K562 (cell line): ENCODE measurements around the gene KIF5A. TPM values are rescaled to one million over a fixed set of nuclear protein-coding genes. Genes with fewer than 3 reads are reported as not detected.

Source experiments
- BDP1 ChIP-seq: IDR thresholded peaks from 3 replicates; pipeline ENCODE4 v1.6.1; 2011; ENCODE audit not compliant: insufficient read length, insufficient read depth
- CHD4 ChIP-seq: fragments of 200-600 bp; sonication (generic); IDR thresholded peaks from 3 replicates; pipeline ENCODE4 v1.6.1; 2012; ENCODE audit warnings: low read depth, mild to moderate bottlenecking, mixed read lengths, low read length, inconsistent platforms; ENCODE audit not compliant: insufficient read depth, insufficient replicate concordance, poor library complexity, severe bottlenecking
- GMEB1 ChIP-seq: fragments of 250-450 bp; sonication (Bioruptor Pico); IDR thresholded peaks from 2 replicates; pipeline ENCODE4 v1.4.0; 2020; ENCODE audit warnings: mild to moderate bottlenecking
- GTF2E2 ChIP-seq: fragments of 200-800 bp; sonication (Bioruptor generic); IDR thresholded peaks from 2 replicates; pipeline ENCODE4 v1.6.1; 2016; ENCODE audit warnings: missing genetic modification characterization, missing compliant biosample characterization
- HNRNPL ChIP-seq: fragments of 200-400 bp; formaldehyde crosslinking; IDR thresholded peaks from 2 replicates; pipeline ENCODE4 v1.6.1; 2017; ENCODE audit warnings: low read depth, mild to moderate bottlenecking, low read length
- LARP7 ChIP-seq: fragments of 450-650 bp; IDR thresholded peaks from 2 replicates; pipeline ENCODE4 v1.6.1; 2016
- NKRF ChIP-seq: fragments of 450-650 bp; IDR thresholded peaks from 2 replicates; pipeline ENCODE4 v1.6.1; 2016; ENCODE audit warnings: borderline replicate concordance
- NR3C1 ChIP-seq: sonication (generic); formaldehyde crosslinking; IDR thresholded peaks from 2 replicates; pipeline ENCODE4 v1.8.1; 2022; ENCODE audit warnings: missing genetic modification reagents
- PML ChIP-seq: IDR thresholded peaks from 2 replicates; pipeline ENCODE4 v1.6.1; 2012; ENCODE audit warnings: low read length, inconsistent platforms
- POLR3G ChIP-seq: IDR thresholded peaks from 2 replicates; pipeline ENCODE4 v1.6.1; 2011; ENCODE audit not compliant: insufficient read length, insufficient replicate concordance; ENCODE audit errors: extremely low read depth
- THRB ChIP-seq: fragments of 450-650 bp; formaldehyde crosslinking; conservative IDR thresholded peaks from 2 replicates; pipeline ENCODE4 v1.4.0; 2022; ENCODE audit warnings: mild to moderate bottlenecking, missing genetic modification characterization
- UBTF ChIP-seq, 2 experiments: IDR thresholded peaks; 2 replicates each; pipeline ENCODE4 v1.6.1; 2012; ENCODE audit warnings: improper control_type of control experiment in 2 of 2, low read depth in 2 of 2, low read length in 2 of 2, borderline replicate concordance in 1 of 2
- ZHX1 ChIP-seq: fragments of 150-350 bp; conservative IDR thresholded peaks from 2 replicates; pipeline ENCODE4 v1.6.1; 2014; ENCODE audit warnings: low read length
- ZNF121 ChIP-seq: sonication (generic); formaldehyde crosslinking; conservative IDR thresholded peaks from 2 replicates; pipeline ENCODE4 v1.8.0; 2022; ENCODE audit warnings: missing genetic modification reagents
- ZNF511 ChIP-seq: sonication (generic); formaldehyde crosslinking; IDR thresholded peaks from 2 replicates; pipeline ENCODE4 v1.8.0; 2022; ENCODE audit warnings: mild to moderate bottlenecking, missing genetic modification reagents
- ZNF644 ChIP-seq: fragments of 200-800 bp; sonication (Bioruptor generic); IDR thresholded peaks from 2 replicates; pipeline ENCODE4 v1.6.1; 2016; ENCODE audit warnings: low read depth, missing genetic modification characterization, missing compliant biosample characterization
- polyA plus RNA-seq, 8 experiments: library from polyadenylated mRNA; depleted of rRNA in 4 of 8; stranded (reverse) in 5 of 8; unstranded in 3 of 8; fragments of >200 nt; fragmentation: Nextera tagmentation in 2 of 8; fragmentation: Illumina TruSeq in 1 of 8; extraction: Ambion mirVana in 2 of 8; extraction: Trizol in 1 of 8; gene quantifications; 2 replicates each; pipeline versions ENCODE4 v1.2.1 to v1.2.3, GENCODE V29; 2011 to 2014; ENCODE audit warnings: inconsistent platforms in 1 of 8, missing spikeins in 1 of 8
- total RNA-seq, 7 experiments: library from RNA; depleted of rRNA in 6 of 7; stranded (reverse); fragments of >200 nt in 6 of 7; fragmentation: Illumina TruSeq in 2 of 7; extraction: Trizol in 2 of 7; gene quantifications; 2 replicates each; pipeline versions ENCODE4 v1.2.1 to v1.2.3, GENCODE V29; 2011 to 2021; ENCODE audit warnings: low replicate concordance in 1 of 7

KIF5A gene
- total and polyA plus RNA-seq, 9 of the 15 experiments (the other 6 are each of a cell fraction or from before 2014, with no cell fraction given): 3.4 to 17.7 (median 8.0) TPM

GRCh38 chr12:57522887-57523705 is 26.7 kb upstream of the KIF5A start (continued):
- TF ChIP-seq CHD4: no peak
- TF ChIP-seq GMEB1 (CRISPR knock-in tag): no peak
- no peak for TF ChIP-seq HNRNPL
- TF ChIP-seq ZNF511 (CRISPR knock-in tag): no peak
- peak; percentile 65; the same call in 1 of the 2 replicates for TF ChIP-seq NKRF
- TF ChIP-seq NR3C1: no peak
- no peak for TF ChIP-seq THRB
- TF ChIP-seq GTF2E2 (tag): no peak
- no peak for TF ChIP-seq ZNF121
- TF ChIP-seq BDP1: no peak
- TF ChIP-seq ZNF644 (tag): no peak
- TF ChIP-seq LARP7: no peak
- TF ChIP-seq ZHX1: no peak
- TF ChIP-seq POLR3G: no peak
- peak; percentile 49; the same call in 1 of the 2 replicates for TF ChIP-seq PML
- TF ChIP-seq UBTF (IDR thresholded peaks at IDR 0.05; ENCODE audit: borderline replicate concordance in 1 of 2, low read depth in 2 of 2, low read length in 2 of 2): no peak
